ENCODE results near the gene PRUNE1. TPM values are rescaled to one million over a fixed set of nuclear protein-coding genes. Genes with fewer than 3 reads are reported as not detected.

PRUNE1 gene
- total and polyA plus RNA-seq, 2 of the 4 experiments (the other 2 are of a cell fraction) = 7.9 to 9.4 TPM

- TF ChIP-seq USF2 (IDR thresholded peaks at IDR 0.05; ENCODE audit: low read depth, low read length) = no peak
- peak; percentile 94 for TF ChIP-seq POLR2A (IDR thresholded peaks at IDR 0.05; ENCODE audit: low read depth, low read length)
- 0 out of 2 replicates have a peak, but pooled peaks have one; percentile 4 for TF ChIP-seq FOS (IDR thresholded peaks at IDR 0.05; ENCODE audit: low read depth, low read length)
Observed at GRCh38 chr1:151059109-151060006, 51.1 kb downstream of the PRUNE1 start, which contains the start of gene CDC42SE1 (continued).

Measured in IMR-90 (cell line).